GM21423 (cell line): ENCODE data around the gene C9orf78.
A peak's percentile ranks its signal among the peaks of the same experiment; 100 is the strongest.

Experiments used
- ATAC-seq: cut with Tn5 transposase; IDR thresholded peaks from one replicate; pipeline ENCODE4 v1.9.1; 2021; ENCODE audit warnings: mild to moderate bottlenecking, moderate library complexity; ENCODE audit not compliant: unreplicated experiment

C9orf78 gene

DNA sequence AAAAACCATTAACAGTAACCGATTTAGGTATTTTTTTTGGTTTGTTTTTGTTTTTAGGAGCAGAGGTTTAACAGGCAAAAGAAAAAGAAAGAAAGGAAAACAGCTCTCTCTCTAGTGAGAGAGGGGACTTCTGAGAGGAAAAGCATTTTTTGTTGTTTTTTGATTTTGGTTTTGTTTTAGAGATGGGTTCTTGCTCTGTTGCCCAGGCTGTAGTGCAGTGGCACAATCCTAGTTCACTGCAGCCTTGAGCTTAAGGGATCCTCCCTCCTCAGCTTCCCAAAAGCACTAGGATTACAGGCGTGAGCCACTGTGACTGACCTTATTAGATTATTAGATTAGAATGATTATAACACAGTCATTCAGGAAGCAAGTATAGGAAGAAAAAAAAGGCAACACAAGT is 10.3 kb upstream of the C9orf78 start:
- ATAC-seq, result no peak

DNA sequence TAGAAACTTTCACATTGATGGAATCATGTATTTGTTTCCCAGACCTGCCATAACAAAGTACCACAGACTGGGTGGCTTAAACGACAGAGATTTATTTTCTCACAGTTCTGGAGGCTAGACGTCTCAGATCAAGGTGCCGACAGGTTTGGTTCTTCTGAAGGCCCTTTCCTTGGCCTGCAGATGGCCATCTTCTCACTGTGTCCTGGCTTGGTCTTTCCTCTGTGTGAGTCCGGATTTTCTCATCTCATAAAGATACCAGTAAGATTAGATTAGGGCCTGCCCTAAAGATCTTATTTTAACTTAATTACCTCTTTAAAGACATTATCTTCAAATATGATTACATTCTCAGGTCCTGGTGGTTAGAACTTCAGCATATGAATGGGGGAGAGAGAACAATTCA is 6.0 kb upstream of the C9orf78 start:
- ATAC-seq, result no peak

DNA sequence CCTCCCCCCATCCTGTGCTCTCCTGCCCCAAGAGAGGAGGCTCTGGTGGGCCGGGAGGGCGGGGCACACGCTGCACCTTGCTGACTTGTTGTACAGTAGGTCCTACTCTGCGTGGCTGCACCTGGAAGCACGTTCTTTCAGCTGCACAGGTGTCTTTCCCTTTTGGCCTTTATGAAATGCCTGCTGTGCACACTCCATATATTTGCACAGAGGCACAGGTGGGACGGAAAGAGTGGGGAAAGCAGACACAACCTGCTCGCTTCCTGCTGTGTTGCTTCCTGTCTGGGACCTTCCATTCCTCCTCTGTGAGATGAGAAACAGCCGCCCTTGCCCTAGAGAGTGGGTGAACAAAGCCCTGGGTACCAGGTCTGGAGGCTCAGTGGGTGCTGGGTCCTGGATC is 5.0 kb upstream of the C9orf78 start:
- ATAC-seq, result no peak

DNA sequence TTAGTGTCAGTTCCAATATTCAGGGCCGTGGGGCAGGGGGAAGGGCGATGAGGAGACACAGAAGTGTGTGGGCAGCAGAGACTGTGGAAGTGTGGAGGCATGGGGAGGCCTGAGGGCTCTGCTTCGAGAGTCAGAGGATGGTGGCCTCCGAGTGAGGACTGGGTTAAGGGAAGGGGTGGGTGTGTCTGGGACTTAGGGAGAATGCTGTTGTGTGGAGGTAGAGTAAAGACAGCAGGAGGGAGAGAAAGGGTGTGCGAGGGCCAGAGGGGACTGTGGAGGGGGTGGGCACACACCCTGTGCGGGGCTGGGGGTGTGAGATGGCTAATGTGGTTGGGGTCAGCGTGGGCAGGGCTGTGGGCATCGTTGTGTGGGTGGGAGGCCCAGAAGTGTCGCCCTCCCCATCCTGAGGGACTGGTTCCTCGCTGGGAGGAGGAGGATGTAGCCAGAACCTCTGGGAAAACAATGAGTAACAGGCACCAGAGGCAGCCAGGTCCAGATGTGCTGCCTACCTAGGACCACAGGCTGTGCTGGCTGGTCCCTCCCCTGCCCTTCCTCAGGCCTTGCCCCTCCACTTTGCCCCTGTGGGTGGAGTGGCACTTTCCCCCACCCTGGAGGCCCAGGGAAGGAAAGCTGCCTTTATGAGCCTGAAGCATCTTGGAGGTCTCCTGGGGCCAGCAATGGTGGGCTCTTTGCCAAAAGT is 4.4 kb upstream of the C9orf78 start:
- no peak for ATAC-seq

DNA sequence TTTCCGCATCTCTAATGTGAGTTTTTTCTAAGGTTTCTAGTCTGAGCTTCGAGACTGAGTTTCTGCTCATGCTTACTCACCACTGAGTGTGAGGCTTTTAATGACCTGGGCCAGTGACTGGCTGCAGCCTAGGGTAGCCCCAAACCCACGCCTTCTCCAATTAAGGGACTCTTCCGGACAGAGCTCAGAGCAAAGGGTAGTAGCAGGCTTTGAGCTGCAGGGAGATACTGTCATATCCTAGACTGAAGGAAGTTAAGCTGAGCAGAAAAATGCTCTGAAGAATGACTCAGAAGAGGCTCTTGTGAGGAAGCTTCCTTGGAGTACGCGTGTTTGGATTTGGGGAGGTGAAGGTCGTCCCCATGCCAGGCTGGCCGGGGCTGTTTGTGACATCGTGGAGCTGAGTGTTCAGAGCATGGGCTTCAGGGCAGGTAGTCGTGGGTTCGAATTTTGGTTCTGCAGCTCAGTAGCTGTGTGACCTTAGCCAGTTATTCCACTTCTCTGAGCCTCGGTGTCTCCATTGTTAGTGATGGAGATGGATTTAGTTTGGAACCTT is 3.7 kb upstream of the C9orf78 start:
- ATAC-seq, result no peak

- ATAC-seq, result no peak
Measured at GRCh38 chr9:129836311-129837007, 1.4 kb upstream of the C9orf78 start.

DNA sequence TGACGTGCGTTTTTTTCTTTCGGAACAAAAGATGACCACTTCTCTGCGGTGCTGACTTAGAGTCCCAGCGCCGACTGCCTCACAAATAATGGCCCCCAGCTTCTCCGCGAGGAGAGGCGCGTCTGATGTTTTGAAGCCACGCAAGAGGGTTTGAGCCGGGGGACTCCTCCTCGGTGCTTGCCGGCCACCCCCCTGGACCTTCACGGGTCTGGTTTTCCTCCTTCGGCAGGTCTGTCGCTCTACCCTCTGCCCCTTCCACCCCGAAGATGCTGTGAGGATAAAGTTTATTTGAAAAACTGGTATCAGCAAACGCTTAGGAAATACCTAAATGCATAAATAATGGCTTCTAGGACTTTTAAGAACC is 767 bp upstream of the C9orf78 start:
- ATAC-seq, result no peak

DNA sequence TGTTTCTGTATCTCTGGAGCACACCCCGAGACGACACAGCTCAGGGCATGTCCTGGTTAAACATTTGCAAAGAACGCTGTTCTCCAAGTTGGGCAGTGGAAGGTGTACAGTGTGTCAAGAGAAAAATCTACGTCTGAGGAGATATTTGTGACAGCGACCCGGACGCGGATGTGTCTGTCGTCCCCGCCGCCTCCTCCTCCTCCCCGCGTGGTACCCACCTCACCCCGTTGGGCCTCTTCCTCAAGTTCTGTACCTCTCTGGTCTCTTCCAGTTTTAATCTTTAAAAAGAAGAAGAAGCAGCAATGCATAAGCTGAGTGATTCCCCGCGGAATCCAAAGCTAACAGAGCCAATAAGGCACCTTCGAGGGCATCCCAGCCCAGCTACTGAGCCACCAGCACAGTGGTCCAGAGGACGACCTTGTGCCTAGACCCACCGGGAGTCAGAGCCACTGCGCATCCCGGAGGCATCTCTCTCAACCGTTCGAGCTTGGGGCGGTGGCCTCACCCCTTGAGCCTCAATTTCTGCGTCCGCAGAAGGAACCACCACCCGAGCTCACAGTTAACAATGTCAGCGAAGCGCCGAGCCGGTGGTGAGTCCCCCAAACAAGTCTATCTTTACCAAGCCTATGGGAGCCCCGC is 467 bp downstream of the C9orf78 start:
- ATAC-seq, result peak; percentile 14

DNA sequence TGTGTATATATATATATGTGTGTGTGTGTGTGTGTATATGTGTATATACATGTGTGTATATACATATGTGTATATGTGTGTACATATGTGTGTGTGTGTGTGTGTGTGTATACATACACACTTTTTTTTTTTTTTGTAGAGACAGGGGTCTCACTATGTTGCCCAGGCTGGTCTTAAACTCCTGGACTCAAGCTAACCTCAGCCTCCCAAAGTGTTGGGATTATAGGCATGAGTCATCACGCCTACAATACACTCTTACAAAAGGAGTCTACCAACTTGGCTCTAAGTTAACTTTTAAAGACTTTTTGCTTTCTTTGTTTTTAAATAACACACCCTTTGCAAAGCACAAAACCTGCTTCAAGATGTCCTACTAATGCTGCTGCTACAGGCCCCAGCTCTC is 2.1 kb downstream of the C9orf78 start:
- no peak for ATAC-seq

DNA sequence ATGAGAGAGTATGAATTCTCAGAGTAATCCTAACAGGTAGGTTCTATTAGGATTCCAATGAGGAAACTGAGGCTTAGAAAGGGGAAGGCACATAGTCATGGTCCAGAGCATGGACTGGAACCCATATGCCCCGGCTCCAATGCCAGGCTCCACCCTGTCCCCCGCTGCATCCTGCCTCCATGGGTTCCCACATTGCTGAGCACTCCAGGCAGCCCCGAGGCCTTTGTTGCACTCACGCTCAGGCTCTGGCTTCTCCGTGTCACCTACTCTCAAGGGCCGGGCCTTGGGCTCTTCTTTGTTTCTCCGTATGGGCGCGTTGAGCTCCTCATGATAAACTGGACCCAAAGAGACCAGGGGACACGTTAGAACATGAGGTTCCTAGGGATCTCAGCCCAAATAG is 6.1 kb downstream of the C9orf78 start:
- ATAC-seq, result no peak

- no peak for ATAC-seq
Measured at GRCh38 chr9:129828051-129828450, 7.0 kb downstream of the C9orf78 start.

GRCh38 chr9:129826759-129827158 is 8.3 kb downstream of the C9orf78 start:
- ATAC-seq, result no peak

DNA sequence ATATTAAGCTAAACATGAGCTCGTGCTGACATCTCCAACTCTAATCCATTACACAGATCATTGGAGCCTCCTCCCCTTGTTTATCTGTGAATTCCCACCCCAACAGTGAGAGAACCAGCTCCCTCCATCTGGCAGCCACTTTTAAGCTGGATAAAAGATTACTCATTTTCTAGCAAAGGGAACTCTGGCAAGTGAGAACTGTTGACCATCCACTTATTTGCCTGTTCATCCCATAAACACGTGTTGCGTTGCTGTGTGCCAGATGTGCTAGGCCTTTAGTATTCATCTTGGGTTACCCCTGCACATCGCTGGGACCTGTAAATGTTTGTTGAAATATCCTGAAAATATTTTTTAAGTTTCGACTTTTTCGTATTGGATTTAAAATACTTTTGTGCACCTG is 8.7 kb downstream of the C9orf78 start:
- no peak for ATAC-seq

- ATAC-seq, result peak; percentile 77
Measured at GRCh38 chr9:129823935-129824601, 11.0 kb downstream of the C9orf78 start, which contains the start of gene TOR1A. Gene TOR1A (minus strand): TSS chr9:129824136. CDS start chr9:129824085, 51 bp downstream.

- no peak for ATAC-seq
Measured at GRCh38 chr9:129823542-129823934, 11.5 kb downstream of the C9orf78 start.

GRCh38 chr9:129822898-129823541 is 12.1 kb downstream of the C9orf78 start:
- ATAC-seq, result no peak

DNA sequence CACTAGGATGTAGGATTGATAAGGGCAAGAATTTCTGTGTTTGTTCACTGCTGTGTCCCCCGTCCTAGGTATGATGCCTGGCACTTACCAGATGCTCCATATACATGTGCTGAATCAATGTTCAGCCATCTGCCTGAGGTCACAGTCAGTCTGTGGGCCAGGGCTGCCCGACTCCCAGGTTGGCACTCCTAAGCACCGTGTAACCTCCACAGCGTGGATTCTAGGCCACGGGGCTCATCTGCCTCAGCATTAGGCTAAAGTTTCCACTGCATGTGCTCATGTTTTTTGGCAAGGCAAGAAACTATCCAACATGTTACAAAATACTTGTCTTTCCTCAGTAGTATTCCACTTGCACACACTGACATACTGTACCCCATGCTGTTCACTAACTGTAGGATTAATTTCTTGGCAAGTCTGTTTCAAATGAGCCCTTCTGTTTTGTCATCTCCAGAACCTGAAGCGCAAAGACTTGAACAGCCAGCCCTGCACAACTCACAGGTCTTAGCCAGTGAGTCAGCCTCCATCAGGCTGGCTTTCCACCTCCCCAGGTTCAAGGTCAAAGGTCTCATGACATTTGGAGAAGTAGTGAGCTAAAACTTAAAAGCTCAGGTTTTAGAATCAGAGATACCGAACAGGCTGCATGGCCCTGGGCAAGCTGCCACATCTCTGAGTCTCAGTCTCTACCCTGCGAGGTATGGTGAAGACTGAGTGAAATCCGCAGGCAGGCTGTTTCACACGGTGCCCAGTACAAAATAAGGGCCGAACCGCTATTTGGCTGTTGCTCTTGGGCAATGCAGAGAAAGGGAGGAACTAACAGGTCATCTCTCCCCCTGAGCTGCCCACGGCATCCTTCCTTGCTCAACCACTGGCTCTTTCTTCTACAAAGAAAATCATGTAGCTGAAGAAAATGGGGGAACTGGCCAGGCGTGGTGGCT is 18.3 kb downstream of the C9orf78 start:
- no peak for ATAC-seq

DNA sequence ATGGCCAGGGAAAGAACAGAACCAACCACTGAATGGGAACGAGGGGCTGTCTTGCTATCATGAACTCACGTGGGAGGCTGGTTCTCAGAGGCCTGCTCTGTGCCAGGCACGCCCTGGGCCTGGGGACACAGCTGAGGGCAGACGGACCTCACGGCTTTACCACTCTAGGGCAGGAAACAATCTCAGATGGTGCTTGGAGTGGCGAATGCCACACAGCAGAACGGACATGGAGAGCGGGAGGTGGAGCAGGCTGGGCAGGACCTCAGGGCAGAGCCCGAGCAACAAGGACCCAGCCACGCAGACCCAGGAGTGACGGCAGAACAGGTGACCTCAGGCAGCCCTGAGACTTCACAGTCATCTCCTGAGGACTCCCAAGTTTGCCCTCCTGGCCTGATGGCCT is 19.8 kb downstream of the C9orf78 start:
- ATAC-seq, result no peak

GRCh38 chr9:129814432-129815223 is 20.4 kb downstream of the C9orf78 start:
- ATAC-seq, result no peak
